AG04449 (cell line): Measurements from ENCODE around the gene CPTP.

Experiments used
- CTCF ChIA-PET: fragments of 350-600 bp; formaldehyde crosslinking; extraction: SDS; loops from one replicate; lab custom pipeline; 2021; ENCODE audit warnings: antibody characterized with exemption; lab: Yijun Ruan, JAX
- POLR2A ChIA-PET: fragments of 400-600, 350-600 bp; formaldehyde crosslinking; extraction: SDS; loops from one replicate; lab custom pipeline; 2020; ENCODE audit warnings: antibody characterized with exemption, inconsistent platforms; lab: Yijun Ruan, JAX
- DNase-seq: peaks from one replicate; pipeline ENCODE4 v3.0.0-alpha.2; 2010; ENCODE audit warnings: low read depth, low spot score
- H3K4me3 ChIP-seq: 2 replicates; pipeline ENCODE4 v1.5.1; 2011; ENCODE audit warnings: low read depth, mild to moderate bottlenecking, control low read depth, low read length
- TF ChIP-seq, protein P1 (sequence below): IDR thresholded peaks from one replicate; pipeline ENCODE4 v1.5.1; 2011; ENCODE audit warnings: mild to moderate bottlenecking, moderate library complexity, low read length, control low read depth, inconsistent platforms; ENCODE audit not compliant: insufficient read depth; ENCODE audit errors: missing control alignments

The CPTP gene

DNA sequence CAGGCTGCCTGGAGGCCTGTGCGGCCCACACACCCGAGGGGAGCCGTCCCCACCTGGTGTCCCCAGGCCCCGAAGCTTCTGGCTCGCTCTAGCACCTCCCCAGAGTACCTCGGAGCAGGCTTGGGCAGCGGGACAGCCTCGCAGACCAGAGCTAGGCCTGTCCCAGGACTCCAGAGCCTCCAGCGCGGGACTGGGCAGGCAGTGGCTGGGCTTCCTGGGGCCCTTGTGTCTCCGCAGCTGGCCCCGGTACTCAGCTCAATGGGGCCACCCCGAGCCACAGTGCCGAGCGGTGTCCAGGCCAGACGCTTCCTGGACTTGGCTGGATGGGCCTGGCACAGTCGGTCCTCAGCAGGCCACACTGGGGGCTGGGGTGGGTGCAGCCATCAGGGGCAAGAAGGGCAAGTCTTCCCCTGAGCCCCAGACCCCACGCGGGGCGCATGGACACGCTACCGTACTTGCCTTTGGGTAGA lies 39.5 kb upstream of the CPTP start:
- no peak overlapping the region for H3K4me3 ChIP-seq
- ChIA-PET POLR2A (no interaction called here), CTCF (interaction anchor here (0.7 to 1.1 kb wide), 3 partner anchors 14 to 302 kb away, joined by 3 read pairs; no protein-coding TSS in a partner anchor)
- DNase-seq: no peak
- TF ChIP-seq, protein P1, sequence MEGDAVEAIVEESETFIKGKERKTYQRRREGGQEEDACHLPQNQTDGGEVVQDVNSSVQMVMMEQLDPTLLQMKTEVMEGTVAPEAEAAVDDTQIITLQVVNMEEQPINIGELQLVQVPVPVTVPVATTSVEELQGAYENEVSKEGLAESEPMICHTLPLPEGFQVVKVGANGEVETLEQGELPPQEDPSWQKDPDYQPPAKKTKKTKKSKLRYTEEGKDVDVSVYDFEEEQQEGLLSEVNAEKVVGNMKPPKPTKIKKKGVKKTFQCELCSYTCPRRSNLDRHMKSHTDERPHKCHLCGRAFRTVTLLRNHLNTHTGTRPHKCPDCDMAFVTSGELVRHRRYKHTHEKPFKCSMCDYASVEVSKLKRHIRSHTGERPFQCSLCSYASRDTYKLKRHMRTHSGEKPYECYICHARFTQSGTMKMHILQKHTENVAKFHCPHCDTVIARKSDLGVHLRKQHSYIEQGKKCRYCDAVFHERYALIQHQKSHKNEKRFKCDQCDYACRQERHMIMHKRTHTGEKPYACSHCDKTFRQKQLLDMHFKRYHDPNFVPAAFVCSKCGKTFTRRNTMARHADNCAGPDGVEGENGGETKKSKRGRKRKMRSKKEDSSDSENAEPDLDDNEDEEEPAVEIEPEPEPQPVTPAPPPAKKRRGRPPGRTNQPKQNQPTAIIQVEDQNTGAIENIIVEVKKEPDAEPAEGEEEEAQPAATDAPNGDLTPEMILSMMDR: no peak

DNA sequence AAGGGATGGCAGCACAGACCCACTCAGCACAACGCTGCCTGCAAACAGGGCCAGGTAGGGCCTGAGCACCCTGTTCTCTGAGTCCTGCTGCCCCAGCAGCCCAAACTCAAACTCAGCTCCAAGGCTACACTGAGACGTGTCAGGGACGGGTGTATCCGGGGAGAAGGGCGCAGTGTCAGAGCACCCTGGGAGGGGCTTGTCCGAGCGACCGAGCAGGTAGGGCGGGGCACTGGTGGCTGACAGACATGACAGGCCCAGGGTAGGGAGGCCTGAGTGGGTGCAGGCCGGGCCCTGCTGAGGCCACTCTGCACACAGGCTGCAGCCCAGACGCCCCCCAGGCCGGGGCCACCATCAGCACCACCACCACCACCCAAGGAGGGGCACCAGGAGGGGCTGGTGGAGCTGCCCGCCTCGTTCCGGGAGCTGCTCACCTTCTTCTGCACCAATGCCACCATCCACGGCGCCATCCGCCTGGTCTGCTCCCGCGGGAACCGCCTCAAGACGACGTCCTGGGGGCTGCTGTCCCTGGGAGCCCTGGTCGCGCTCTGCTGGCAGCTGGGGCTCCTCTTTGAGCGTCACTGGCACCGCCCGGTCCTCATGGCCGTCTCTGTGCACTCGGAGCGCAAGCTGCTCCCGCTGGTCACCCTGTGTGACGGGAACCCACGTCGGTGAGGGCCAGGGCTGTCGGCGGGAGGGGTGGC lies 38.8 kb upstream of the CPTP start:
- CTCF ChIA-PET: interaction anchor here (0.7 to 1.1 kb wide), 3 partner anchors 15 to 302 kb away, joined by 3 read pairs; no protein-coding TSS in a partner anchor
- no peak overlapping the region for H3K4me3 ChIP-seq
- TF ChIP-seq, protein P1: no peak
- POLR2A ChIA-PET: no interaction called here
- DNase-seq: no peak

DNA sequence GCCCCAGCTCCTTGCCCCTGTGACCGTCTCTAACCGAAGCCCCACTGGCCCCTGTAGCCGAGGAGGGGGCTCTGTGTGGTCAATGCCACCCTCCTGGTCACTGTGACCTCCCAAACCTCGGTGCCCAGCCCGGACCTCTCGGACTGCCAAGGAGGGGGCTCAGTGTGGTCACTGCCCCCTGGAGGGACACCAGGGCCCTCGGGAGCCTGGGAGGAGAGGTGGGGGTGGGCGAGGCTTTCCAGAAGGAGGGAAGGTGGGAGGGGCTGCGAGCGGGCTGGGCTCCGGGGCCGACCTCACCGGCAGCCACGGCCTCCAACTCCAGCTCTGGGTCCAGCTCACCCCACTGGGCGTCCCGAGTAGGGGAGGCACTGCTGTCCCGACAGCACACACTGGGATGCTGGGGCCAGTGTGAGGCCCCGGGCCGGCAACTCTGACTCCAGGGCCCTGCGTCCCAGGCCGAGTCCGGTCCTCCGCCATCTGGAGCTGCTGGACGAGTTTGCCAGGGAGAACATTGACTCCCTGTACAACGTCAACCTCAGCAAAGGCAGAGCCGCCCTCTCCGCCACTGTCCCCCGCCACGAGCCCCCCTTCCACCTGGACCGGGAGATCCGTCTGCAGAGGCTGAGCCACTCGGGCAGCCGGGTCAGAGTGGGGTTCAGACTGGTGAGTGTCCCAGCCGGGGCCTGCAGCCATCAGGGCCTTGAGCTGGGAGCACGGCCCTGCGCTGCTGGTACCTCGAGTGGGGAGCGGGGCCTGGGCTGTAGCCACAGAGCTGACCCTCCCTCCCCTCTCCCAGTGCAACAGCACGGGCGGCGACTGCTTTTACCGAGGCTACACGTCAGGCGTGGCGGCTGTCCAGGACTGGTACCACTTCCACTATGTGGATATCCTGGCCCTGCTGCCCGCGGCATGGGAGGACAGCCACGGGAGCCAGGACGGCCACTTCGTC lies 38.0 kb upstream of the CPTP start:
- DNase-seq: no peak
- POLR2A ChIA-PET: no interaction called here
- TF ChIP-seq, protein P1: no peak
- CTCF ChIA-PET: interaction anchor here (0.9 to 1.7 kb wide), 5 partner anchors 10 to 165 kb away, joined by 3 to 10 read pairs (median 4); partner anchors contain the start of gene UBE2J2
- H3K4me3 ChIP-seq: no peak overlapping the region

DNA sequence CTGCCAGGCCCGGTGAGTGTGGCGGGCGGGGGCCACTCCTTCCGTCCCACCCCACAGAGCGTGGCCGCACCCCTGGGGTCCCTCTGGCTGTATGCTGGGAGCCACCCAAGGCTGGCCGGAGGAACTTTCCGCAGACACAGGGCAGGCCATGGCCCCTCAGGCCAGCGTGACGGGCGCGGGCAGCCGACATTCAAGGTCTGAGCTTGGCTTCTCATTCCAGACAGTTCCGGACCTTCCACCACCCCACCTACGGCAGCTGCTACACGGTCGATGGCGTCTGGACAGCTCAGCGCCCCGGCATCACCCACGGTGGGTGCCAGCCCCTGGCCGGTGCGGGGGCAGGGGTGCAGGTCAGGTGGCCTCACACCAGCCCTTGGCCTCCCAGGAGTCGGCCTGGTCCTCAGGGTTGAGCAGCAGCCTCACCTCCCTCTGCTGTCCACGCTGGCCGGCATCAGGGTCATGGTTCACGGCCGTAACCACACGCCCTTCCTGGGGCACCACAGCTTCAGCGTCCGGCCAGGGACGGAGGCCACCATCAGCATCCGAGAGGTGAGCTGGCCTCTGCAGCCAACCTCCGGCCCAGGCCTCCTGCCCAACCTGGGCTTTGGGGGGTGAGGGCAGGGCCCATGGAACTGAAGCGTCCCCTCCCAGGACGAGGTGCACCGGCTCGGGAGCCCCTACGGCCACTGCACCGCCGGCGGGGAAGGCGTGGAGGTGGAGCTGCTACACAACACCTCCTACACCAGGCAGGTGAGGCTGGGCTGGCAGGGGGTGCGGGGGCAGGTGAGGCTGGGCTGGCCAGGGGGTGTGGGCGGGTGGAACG lies 37.1 kb upstream of the CPTP start:
- H3K4me3 ChIP-seq: no peak overlapping the region
- TF ChIP-seq, protein P1: no peak
- ChIA-PET POLR2A (no interaction called here), CTCF (interaction anchor here (0.9 to 1.7 kb wide), 4 partner anchors 10 to 165 kb away, joined by 4 to 10 read pairs (median 6); partner anchors contain the start of gene UBE2J2)
- no peak for DNase-seq

DNA sequence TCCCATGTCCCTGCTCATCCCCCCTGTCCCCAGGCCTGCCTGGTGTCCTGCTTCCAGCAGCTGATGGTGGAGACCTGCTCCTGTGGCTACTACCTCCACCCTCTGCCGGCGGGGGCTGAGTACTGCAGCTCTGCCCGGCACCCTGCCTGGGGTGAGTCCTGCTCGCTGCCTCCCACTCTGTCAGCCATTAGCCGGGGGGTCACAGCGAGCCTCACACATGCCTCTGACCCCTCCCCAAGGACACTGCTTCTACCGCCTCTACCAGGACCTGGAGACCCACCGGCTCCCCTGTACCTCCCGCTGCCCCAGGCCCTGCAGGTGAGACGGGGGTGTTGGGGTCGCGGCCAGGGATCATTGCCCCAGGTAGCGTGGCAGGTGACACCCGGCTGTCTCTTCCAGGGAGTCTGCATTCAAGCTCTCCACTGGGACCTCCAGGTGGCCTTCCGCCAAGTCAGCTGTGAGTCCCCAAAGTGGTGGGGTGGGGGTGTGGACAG lies 34.3 kb upstream of the CPTP start:
- H3K4me3 ChIP-seq: no peak overlapping the region
- DNase-seq: no peak
- POLR2A ChIA-PET: interaction anchor here (0.7 to 1.9 kb wide), 3 partner anchors 15 to 168 kb away, joined by 3 to 4 read pairs (median 3); no protein-coding TSS in a partner anchor
- TF ChIP-seq, protein P1: peak; percentile 85
- CTCF ChIA-PET: interaction anchor here (0.6 to 3.2 kb wide), 13 partner anchors 9 to 308 kb away, joined by 3 to 60 read pairs (median 5); partner anchors contain the start of gene PERM1
